GM19193 (cell line): Measurements from ENCODE around the gene ROMO1.

ENCODE experiments used
- POLR2A ChIP-seq: IDR thresholded peaks from 4 replicates; pipeline ENCODE4 v1.6.1; 2011; ENCODE audit not compliant: insufficient read depth, insufficient read length; ENCODE audit errors: extremely low read depth

Gene ROMO1

DNA sequence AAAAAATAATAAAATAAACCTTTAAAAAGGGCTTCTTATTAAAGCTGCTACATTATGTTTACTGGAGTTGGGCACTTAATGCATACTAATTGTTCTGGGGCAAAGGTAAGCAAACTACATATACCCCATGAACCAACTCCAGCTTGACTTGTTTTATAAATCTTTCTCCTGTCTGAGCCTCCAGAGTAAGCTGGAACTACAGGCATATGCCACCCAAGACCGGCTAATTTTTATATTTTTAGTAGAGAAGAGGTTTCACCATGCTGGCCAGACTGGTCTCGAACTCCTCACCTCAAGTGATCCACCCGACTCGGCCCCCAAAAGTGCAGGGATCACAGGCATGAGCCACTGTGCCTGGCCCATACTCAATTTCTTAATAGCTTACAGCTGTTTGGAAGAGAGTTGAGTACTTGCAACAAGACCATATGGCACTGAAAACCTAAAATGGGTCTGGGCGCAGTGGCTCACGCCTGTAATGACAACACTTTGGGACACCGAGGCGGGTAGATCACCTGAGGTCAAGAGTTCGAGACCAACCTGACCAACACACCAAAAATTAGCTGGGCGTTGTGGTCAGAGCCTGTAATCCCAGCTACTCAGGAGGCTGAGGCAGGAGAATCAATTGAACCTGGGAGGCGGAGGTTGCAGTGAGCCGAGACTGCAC lies 19.9 kb downstream of the ROMO1 start:
- TF ChIP-seq POLR2A, result no peak

DNA sequence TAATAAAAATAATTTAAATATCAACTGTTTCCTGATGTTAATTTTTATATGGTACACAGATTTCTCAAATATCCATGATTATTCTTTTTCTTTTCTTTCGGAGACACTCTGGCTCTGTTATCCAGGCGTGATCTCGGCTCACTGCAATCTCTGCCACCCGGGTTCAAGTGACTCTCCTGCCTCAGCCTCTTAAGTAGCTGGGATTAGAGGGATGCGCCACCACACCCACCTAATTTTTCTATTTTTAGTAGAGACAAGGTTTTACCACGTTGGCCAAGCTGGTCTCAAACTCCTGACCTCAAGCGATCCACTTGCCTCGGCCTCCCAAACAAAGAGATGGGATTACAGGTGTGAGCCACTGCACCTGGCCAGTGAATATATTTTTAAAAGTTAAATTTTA lies 20.5 kb downstream of the ROMO1 start:
- TF ChIP-seq POLR2A, result no peak

DNA sequence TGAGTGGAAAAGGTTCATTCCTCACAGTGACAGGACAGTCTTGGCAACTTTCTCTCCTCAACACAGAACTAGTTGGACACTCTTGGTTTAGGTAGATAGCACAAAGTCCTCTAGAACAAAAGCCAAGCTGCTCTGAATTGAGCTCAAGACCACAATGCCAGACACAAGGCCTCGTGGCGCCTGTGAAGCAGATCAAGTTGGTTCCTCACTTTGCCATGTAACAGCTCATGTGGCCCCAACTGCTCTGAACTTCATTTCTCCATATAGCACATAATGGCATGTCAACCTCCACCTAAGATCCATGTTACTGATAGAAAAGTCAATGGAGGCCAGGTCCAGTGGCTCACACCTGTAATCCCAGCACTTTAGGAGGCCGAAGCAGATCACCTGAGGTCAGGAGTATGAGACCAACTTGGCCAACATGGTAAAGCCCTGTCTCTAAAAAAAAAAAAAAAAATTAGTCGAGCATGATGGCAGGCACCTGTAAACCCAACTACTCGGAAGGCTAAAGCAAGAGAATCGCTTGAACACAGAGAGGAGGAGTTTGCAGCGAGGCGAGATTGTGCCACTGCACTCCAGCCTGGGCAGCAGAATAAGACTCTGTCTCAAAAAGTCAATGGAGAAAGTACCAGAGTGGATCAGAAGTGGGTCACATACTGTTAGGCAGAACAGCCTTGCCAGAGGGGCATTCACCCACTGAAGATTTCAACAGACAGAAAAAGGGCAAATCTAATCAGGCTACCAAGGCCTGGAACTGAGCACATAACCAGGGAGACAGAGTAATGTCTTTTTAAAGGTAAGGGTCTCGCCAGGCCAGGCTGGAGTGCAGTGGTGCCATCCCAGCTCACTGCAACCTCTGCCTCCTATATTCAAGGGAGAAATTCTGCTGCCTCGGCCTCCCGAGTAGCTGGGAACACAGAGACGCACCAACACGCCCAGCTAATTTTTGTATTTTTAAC lies 21.2 kb downstream of the ROMO1 start:
- TF ChIP-seq POLR2A, result no peak

DNA sequence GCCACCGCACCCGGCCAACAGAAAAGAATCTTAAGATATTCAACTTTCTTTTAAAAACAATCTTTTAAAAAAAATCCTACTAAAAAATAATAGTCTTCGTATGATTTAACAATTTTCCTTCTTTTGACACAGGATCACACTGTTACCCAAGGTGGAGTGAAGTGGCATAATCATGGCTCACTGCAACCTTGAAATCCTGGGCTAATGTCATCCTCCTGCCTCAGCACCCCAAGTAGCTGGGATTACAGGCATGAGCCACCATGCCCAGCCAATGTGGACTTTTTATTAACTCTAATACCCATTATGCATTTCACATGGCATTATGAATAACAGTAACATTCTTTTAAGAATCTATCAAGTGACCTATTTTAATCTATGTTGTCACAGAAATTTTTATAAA lies 22.0 kb downstream of the ROMO1 start:
- no peak for TF ChIP-seq POLR2A

DNA sequence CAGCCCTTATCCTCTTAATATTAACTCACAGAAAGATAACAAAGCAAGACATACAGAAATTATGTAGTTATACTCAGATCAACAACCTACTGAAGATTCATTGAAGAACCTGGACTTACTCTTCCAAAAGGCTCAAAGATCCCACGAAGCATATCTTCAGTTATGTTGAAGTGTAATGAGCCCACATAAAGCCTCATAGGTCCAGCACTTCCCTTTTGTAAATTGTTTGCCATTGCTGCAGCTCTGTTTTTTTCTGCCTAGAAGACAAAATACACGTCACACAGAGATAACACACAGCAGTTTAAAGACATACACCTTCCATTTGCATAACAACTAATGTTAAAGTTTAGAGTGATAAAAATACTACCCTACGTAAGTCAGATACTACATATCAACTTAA lies 22.4 kb downstream of the ROMO1 start:
- no peak for TF ChIP-seq POLR2A

DNA sequence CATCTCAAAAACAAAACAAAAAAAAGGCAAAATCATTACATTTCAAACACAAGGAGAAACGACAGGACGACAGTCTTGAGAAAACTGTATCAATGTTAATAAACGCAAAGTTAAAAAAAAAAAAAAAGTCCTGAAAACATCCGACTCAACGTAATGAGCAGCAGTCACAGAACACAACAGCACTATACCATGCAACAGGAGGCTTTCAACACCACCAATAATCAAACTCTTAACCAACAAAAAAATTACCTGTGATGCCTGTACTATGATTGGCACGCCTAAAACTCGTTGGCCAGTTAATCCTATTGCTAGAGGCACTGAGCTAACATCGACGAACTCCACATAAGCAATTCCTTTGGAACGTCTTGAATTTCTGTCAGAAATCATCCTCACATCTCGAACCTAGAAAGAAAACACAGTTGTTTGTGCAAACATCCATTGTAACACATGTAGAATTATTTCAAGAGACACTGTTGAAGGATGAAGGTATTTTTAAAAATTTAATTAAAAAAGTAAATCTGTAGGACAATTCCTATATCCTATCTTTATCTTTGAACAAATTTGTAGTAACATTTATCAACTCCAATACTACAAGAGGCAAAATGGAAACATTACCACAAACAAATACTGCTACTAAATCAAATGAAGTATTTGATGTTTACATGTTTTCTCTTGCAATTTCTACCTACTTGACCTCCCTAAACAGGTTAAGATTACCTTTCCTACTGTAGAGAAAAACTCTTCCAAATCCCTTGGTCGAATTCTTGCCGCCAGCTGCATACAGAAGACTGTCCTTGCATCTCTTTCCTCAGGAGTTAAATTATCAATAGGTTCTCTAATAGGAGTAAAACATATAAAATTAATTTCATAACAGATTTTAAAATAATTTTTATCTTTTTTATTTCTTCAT lies 25.4 kb downstream of the ROMO1 start:
- TF ChIP-seq POLR2A, result peak; percentile 32

DNA sequence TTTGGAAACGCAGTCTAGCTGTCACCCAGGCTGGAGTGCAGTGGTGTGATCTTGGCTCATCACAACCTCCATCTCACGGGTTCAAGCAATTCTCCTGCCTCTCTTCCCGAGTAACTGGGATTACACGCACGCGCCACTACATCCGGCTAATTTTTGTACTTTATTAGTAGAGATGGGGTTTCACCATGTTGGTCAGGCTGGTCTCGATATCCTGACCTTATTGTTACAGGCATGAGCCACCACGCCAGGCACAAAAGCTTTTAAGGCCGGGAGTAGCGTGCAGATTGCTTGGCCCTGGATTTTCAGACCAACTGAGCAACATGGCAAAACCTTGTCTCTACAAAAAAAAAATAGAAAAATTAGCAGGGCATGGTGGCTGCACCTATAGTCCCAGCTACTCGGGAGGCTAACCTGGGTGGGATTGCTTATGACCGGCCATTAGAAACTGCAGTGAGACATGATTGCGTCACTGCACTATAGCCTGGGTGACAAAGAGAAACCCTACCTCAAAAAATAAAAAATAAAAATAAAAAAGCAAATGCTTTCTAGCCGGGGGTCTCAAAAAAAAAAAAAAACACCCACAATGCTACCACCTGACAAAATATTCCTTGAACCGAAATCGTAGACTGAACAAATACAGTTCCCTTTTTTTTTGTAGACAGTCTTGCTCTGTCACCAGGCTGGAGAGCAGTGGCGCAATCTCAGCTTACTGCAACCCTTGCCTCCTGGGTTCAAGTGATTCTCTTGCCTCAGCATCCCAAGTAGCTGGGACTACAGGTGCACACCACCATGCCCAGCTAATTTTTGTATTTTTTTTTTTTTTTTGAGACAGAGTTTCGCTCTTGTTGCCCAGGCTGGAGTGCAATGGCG lies 27.9 kb downstream of the ROMO1 start:
- TF ChIP-seq POLR2A, result no peak

DNA sequence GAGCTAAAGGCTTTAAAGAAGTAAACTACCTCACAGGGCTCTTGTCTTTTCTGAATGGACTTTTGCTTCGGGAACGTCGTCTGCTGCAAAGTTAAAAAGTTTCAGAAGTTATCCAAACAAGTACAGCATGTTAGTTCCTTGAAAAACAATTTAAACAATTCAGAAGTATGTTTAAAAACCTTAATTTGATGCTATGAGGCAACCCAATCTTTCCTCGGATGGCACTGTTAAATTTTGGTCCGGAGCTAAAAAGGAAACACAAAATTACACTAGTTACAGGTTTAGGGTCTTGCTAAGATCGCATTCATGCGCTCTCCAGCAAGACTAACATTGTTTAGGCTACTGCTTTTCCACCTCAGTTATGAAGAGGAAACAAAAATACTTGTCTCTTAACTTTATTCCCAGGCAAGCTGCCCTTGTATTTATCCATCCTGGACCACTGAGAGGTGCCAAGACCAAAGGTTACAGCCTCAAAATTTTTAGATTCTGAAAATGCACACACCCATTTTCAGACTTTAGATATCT lies 30.1 kb downstream of the ROMO1 start:
- no peak for TF ChIP-seq POLR2A

DNA sequence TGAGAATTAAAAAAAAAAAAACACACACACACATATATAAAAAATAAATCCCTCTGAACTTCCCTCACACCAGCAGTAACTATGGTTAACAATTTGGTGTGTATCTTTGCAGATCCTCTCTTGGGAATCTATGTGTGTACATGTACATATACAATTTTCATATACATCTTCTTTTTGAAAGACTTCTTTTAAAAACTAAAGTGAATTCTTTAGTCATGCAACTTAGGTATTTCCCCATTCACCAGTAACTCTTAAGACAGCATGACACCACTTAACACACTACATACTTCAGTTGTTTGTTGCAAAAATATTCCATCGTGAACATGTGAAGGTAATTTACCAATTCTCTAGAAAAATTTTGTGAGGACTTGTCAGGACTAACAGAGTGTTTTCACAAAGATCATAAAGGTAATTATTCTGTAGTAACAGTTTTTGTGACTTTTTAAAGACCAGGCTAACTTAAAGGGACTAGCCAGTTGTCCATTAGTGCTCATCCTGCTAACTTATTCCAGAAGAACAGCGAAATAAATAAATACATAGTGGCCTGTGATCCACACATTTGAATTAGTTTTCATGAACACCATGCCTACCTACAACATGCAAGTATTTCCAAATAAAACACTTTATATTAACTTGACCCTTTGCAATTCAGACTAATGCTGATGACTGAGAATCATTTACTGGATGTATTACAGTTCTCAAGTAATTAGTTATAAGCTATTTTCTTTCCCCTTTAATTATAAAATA lies 30.8 kb downstream of the ROMO1 start:
- TF ChIP-seq POLR2A, result no peak

DNA sequence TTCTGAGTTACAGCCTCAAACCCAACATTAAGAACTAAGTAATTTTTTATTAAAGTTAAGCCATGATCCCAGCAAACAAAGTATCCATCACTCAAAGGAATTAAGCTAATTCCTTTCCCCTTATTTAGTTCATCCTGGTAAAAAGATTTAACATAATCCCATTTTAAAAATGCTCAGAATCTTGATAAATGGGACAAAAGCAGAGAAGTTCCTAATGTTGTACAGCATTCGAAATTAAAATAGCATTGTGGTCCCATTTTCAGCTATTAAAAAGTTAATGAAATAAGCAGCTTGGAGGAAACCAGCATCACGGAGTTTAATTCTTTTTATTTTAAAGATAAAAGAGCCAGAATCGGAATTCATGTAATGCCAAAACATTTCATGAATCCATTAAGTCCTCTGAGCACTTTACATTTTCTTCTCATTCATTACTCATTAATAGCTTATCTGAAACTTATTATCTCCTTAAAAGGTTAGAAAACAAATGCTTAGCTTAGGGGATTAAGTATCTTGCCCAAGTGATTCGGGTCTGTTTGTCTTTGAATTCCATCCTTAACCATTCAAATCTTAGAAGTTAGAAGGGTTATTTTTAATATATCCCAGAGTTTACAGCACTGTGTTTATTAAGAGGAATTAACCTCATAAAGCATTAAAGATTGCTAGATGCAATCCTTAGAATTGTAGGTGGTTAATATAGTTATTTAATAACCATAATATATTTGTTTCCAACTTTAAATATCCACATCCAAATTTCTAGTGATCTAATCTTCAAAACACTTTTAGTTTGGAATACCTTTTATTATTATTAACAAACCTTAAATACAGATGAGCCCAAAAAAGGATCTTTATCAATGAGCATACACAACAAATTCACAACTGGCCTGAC lies 31.6 kb downstream of the ROMO1 start:
- TF ChIP-seq POLR2A, result no peak

DNA sequence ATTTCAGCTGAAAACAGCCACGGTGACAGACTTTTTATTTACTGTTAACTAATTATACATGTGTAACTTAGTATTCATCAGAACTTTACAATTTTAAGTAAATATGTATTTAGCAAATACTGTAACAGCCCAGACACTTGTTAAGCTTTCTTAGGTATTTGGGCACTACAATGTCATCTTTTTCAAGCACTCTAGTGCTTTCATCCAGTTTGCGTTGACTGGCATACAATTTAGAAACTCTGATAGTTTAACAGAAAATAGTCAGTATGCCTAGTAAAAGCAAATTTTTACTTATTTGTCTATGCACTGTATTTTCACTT lies 32.2 kb downstream of the ROMO1 start:
- no peak for TF ChIP-seq POLR2A

DNA sequence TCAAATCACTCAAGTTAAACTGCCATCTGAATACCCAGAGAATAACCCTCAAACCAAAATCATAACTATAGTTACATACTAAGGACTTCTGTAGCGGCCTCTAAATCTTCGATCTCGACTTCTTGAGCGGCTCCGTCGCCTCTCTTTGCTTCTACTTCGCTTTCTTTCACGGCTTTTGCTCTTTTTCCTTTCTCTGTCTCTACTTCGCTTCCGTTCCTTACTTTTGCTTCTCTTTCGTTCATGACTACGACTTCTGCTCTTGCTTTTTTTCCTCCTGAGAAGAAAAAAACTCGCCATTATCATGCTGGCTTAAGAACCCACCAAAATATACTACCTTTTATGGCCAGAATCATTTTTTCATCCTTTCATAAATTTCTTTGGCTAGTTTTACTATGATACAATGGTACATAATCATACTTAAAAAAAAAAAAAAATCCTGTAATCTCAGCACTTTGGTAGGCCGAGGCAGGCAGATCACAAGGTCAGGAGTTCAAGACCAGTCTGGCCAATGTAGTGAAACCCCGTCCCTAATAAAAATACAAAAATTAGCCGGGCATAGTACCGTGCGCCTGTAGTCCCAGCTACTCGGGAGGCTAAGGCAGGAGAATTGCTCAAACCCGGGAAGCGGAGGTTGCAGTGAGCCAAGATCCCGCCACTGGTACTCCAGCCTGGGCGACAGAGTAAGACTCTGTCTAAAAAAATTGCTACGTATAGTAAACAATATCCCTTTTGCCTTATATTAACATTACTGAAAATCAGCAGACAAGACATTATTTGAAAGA lies 32.8 kb downstream of the ROMO1 start:
- no peak for TF ChIP-seq POLR2A
